Peyer's patch (tissue), 4 donors: ENCODE results near the gene NANS.

Experiments
- POLR2A ChIP-seq, 2 donors: fragments of 450-650 bp; IDR thresholded peaks; one replicate each; pipeline ENCODE4 v1.5.1; 2017; ENCODE audit warnings: antibody characterized with exemption in 2 of 2, mild to moderate bottlenecking in 2 of 2, moderate library complexity in 2 of 2
- TF ChIP-seq, protein P1 (sequence below), 6 experiments: fragments of 450-650 bp in 4 of 6; fragments of 200-600 bp in 2 of 6; sonication (generic) in 1 of 6; IDR thresholded peaks; one replicate each; pipeline ENCODE4 v1.5.1; 2017 to 2019; ENCODE audit warnings: antibody characterized with exemption in 6 of 6, mild to moderate bottlenecking in 3 of 6, moderate library complexity in 1 of 6

DNA sequence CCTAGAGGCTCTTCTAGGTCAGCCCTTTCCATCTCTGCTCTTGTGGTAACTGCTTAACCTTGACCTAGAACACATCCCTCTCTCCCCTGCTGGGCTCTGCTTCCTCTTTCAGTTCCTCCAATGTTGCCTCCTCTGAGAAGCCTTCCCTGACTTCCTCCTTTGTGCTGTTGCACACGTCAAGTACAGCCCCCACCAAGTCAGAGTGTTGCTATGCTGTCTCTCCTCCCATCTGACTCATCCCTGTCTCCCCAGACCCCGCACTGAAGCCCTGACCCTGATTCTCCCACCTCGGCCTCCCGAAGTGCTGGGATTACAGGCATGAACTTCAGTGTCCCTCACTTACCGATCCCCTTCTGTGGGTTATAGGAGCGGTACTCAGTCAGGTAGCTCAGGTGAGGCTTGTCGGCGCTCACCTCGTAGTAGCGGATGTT is 72.9 kb downstream of the NANS start:
- TF ChIP-seq POLR2A (IDR thresholded peaks at IDR 0.05) = no peak
- TF ChIP-seq, protein P1, sequence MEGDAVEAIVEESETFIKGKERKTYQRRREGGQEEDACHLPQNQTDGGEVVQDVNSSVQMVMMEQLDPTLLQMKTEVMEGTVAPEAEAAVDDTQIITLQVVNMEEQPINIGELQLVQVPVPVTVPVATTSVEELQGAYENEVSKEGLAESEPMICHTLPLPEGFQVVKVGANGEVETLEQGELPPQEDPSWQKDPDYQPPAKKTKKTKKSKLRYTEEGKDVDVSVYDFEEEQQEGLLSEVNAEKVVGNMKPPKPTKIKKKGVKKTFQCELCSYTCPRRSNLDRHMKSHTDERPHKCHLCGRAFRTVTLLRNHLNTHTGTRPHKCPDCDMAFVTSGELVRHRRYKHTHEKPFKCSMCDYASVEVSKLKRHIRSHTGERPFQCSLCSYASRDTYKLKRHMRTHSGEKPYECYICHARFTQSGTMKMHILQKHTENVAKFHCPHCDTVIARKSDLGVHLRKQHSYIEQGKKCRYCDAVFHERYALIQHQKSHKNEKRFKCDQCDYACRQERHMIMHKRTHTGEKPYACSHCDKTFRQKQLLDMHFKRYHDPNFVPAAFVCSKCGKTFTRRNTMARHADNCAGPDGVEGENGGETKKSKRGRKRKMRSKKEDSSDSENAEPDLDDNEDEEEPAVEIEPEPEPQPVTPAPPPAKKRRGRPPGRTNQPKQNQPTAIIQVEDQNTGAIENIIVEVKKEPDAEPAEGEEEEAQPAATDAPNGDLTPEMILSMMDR (IDR thresholded peaks at IDR 0.05) = no peak
